ENCODE data around the gene DKKL1.

GRCh38 chr19:49421878-49422202, 58.2 kb downstream of the DKKL1 start:
- TF ChIP-seq POLR2A (IDR thresholded peaks at IDR 0.05) (no peak), CTCF (IDR thresholded peaks at IDR 0.05 in 8 of 11, conservative IDR thresholded peaks at IDR 0.05 in 3 of 11) (no peak), POLR2AphosphoS5 (IDR thresholded peaks at IDR 0.05) (no peak)

All from spleen (tissue), 7 donors.